CD4-positive, alpha-beta memory T cell (primary cell): ENCODE measurements around the gene DENND5B. TPM values are rescaled to one million over a fixed set of nuclear protein-coding genes. Genes with fewer than 3 reads are reported as not detected.
"Not testable (repeated sequence)": the region's sequence is repeated elsewhere in the genome, so short reads cannot be mapped to it uniquely, and the experiment has no call there.

Experiments
- CTCF ChIA-PET: fragments of 350-600 bp; sonication (Branson Sonifier 250); formaldehyde crosslinking; loops from one replicate; lab custom pipeline; 2021; ENCODE audit warnings: inconsistent platforms; ENCODE audit not compliant: partially characterized antibody; lab: Charles Lee
- POLR2A ChIA-PET: fragments of 350-600 bp; sonication (Branson Sonifier 250); formaldehyde crosslinking; loops from one replicate; lab custom pipeline; 2021; ENCODE audit not compliant: partially characterized antibody; lab: Charles Lee
- DNase-seq, 5 donors: peaks; one replicate each; pipeline versions ENCODE4 v3.0.0 to v3.0.0-alpha.2; 2020 to 2022; ENCODE audit warnings: mixed read lengths in 1 of 5
- H3K27ac ChIP-seq: one replicate; pipeline ENCODE4 v1.7.0; 2013; ENCODE audit warnings: low read depth, low read length
- H3K27me3 ChIP-seq: 2 replicates; pipeline ENCODE4 v1.7.0; 2013; ENCODE audit warnings: mild to moderate bottlenecking, low read length, moderate library complexity; ENCODE audit not compliant: insufficient read depth
- H3K36me3 ChIP-seq: 2 replicates; pipeline ENCODE4 v1.7.0; 2013; ENCODE audit warnings: mild to moderate bottlenecking, low read length, moderate library complexity; ENCODE audit not compliant: insufficient read depth
- H3K4me1 ChIP-seq: 2 replicates; pipeline ENCODE4 v1.7.0; 2013; ENCODE audit warnings: mild to moderate bottlenecking, low read length, moderate library complexity; ENCODE audit not compliant: insufficient read depth
- H3K4me3 ChIP-seq, 2 donors: one replicate each; pipeline ENCODE4 v1.7.0; 2013; ENCODE audit warnings: low read length in 2 of 2, mild to moderate bottlenecking in 1 of 2
- H3K9me3 ChIP-seq, 2 donors: one replicate each; pipeline ENCODE4 v1.7.0; 2013; ENCODE audit warnings: low read length in 2 of 2, control low read depth in 1 of 2; ENCODE audit not compliant: control insufficient read depth in 1 of 2
- H3K27ac Mint-ChIP-seq, 7 donors: one replicate each; pipeline ENCODE4 v1.8.0; 2020 to 2021; ENCODE audit warnings: mixed read lengths in 7 of 7, mild to moderate bottlenecking in 6 of 7, inconsistent platforms in 3 of 7, moderate library complexity in 3 of 7
- H3K27me3 Mint-ChIP-seq, 2 donors: one replicate each; pipeline ENCODE4 v1.8.0; 2020 to 2021; ENCODE audit warnings: mixed read lengths in 2 of 2
- H3K36me3 Mint-ChIP-seq, 2 donors: one replicate each; pipeline ENCODE4 v1.8.0; 2020 to 2021; ENCODE audit warnings: mixed read lengths in 2 of 2, inconsistent platforms in 1 of 2, mild to moderate bottlenecking in 1 of 2
- H3K4me1 Mint-ChIP-seq, 4 donors: one replicate each; pipeline ENCODE4 v1.8.0; 2020 to 2021; ENCODE audit warnings: mixed read lengths in 4 of 4, mild to moderate bottlenecking in 1 of 4
- H3K4me3 Mint-ChIP-seq, 8 donors: one replicate each; pipeline ENCODE4 v1.8.0; 2020 to 2021; ENCODE audit warnings: mixed read lengths in 8 of 8, mild to moderate bottlenecking in 7 of 8, moderate library complexity in 6 of 8, inconsistent platforms in 3 of 8
- H3K9me3 Mint-ChIP-seq, 8 donors: one replicate each; pipeline ENCODE4 v1.8.0; 2020 to 2021; ENCODE audit warnings: mixed read lengths in 8 of 8, mild to moderate bottlenecking in 5 of 8, inconsistent platforms in 3 of 8, moderate library complexity in 1 of 8
- intact Hi-C: fragments of 100-400 bp; cut with micrococcal nuclease; formaldehyde crosslinking; loops from one replicate; pipeline ENCODE4 v1.15.1; 2023
- polyA plus RNA-seq, 2 donors: library from polyadenylated mRNA; unstranded; fragments of 300-500 nt; fragmentation: Illumina TruSeq; gene quantifications; one replicate each; pipeline ENCODE4 v1.2.3, GENCODE V29; 2021
- total RNA-seq, 2 experiments: library from RNA; stranded (reverse); gene quantifications; one replicate each; pipeline ENCODE4 v1.2.3, GENCODE V29; 2021

DENND5B gene
- total and polyA plus RNA-seq, 4 experiments from 2014 or later = 0.60 TPM; not detected in 3

DNA sequence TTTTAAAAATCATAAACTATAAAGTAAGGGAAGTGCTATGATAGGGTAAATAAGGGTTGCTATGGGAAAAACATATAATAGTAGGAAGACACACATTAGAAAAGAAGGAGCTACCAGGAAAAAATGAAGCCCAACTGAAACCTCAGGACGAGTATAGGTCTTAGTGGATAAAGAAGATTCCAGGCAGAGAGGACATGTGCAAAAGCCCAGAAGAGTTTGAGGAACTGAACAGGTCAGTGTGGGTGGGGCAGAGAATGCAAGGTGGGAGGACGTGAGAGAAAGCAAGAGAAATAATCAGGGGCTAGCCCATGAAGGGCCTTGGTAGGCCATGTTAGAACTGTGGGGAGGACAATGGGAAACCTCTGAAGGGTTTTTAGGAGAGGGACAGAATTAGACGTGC is 109.5 kb downstream of the DENND5B start:
- peaks cover 0 to 5% (median 0%) of the 10 kb centered on the region in 8 donors for H3K9me3 Mint-ChIP-seq
- peak overlapping the region in 1 of 8 donors; percentile 43 for H3K4me3 Mint-ChIP-seq
- H3K36me3 Mint-ChIP-seq = no peaks in the 10 kb centered on the region
- Histone ChIP-seq H3K27ac (no peak overlapping the region), H3K36me3 (no peaks in the 10 kb centered on the region), H3K9me3 (no peaks in the 10 kb centered on the region), H3K27me3 (no peaks in the 10 kb centered on the region), H3K4me1 (no peaks in the 10 kb centered on the region), H3K4me3 (no peak overlapping the region)
- ChIA-PET POLR2A (no interaction called here), CTCF (interaction anchor here (1.0 kb wide), 1 partner anchor 76 kb away, joined by 3 read pairs; no protein-coding TSS in a partner anchor)
- no peak for DNase-seq
- intact Hi-C loops = no loop called here
- H3K27ac Mint-ChIP-seq = no peak overlapping the region
- peaks cover 0 to 1% (median 0%) of the 10 kb centered on the region in 4 donors for H3K4me1 Mint-ChIP-seq
- peaks cover 0 to 4% of the 10 kb centered on the region in 2 donors for H3K27me3 Mint-ChIP-seq

DNA sequence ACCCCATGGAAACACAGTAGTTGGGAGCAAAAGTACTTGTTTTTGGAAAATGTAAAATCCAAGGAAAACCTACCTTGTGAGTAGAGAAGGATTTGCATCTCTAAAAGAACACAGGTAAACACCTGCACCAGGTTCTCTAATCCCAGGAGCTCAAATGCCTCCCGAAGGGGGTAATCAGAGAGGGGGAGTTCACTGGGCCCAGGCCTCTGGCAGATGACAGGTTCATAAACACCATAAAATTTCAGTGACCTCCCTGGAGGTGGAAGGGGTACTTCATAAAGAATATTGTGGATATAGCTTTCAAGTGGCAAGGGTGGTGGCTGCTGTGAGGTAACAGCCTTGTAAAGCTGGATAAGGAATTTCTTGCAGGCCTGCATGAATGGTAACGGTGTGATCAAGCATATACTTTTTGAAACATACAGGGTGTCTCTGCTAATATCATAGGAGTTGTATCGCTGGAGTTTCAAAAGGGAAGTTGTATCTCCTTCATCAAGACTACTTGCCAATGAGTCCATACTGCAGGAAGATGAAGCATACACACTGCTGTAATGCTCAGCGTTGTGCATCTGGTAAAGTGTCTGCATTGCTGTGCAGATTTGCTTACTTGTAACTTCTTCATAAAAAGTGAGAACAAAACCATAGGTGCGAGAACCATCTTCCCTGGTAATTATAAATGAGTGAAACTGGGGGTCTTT is 111.3 kb downstream of the DENND5B start:
- peaks cover 0 to 1% (median 0%) of the 10 kb centered on the region in 4 donors for H3K4me1 Mint-ChIP-seq
- Histone ChIP-seq H3K27me3 (no peaks in the 10 kb centered on the region), H3K4me1 (no peaks in the 10 kb centered on the region), H3K27ac (no peak overlapping the region), H3K36me3 (no peaks in the 10 kb centered on the region), H3K9me3 (no peaks in the 10 kb centered on the region), H3K4me3 (no peak overlapping the region)
- H3K4me3 Mint-ChIP-seq = no peak overlapping the region
- H3K36me3 Mint-ChIP-seq = no peaks in the 10 kb centered on the region
- POLR2A ChIA-PET = no interaction called here
- DNase-seq = no peak
- H3K27ac Mint-ChIP-seq = no peak overlapping the region
- CTCF ChIA-PET = no interaction called here
- H3K27me3 Mint-ChIP-seq = peaks cover 0 to 5% of the 10 kb centered on the region in 2 donors
- H3K9me3 Mint-ChIP-seq = peaks cover 0 to 3% (median 0%) of the 10 kb centered on the region in 8 donors
- intact Hi-C loops = no loop called here

DNA sequence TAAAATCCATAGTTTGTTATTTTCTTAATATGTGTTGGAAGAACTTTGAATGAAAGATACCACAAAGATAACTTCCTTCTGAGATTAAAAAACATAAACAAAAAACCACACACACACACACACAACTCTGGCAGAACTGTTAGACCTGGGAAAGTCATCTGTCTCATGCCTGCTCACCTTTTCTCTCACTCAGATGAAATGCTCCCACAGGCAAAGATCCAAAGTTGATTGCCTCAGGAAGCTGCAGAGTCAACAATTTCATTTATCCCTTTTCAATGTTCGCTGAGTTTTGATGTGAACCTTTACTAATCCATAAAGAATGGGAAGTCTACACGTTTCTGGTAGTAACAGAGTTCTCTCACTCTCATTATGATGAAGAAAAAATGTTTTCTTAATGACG is 112.0 kb downstream of the DENND5B start:
- Histone ChIP-seq H3K9me3 (no peaks in the 10 kb centered on the region), H3K27ac (no peak overlapping the region), H3K36me3 (no peaks in the 10 kb centered on the region), H3K27me3 (no peaks in the 10 kb centered on the region), H3K4me1 (no peaks in the 10 kb centered on the region), H3K4me3 (no peak overlapping the region)
- CTCF ChIA-PET = no interaction called here
- DNase-seq = no peak
- Mint-ChIP-seq H3K4me1 (peaks cover 0 to 1% (median 0%) of the 10 kb centered on the region in 4 donors), H3K27me3 (peaks cover 0 to 5% of the 10 kb centered on the region in 2 donors), H3K9me3 (no peaks in the 10 kb centered on the region), H3K27ac (no peak overlapping the region), H3K4me3 (no peak overlapping the region), H3K36me3 (no peaks in the 10 kb centered on the region)
- intact Hi-C loops = no loop called here
- POLR2A ChIA-PET = no interaction called here

DNA sequence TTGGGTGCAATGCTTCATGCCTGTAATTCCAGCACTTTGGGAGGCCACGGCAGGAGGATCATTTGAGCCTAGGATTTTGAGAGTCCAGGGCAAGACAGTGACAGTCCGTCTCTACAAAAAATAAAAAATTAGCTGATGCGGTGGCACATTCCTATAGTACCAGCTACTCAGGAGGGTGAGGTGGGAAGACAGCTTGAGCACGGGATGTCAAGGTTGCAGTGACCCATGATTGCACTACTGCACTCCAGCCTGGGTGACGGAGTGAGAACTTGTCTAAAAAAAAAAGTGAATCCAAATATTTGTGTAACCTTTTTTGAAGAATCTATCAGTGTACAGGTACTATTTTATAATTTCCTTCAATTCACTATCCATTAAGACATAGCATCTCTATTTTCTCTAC is 112.5 kb downstream of the DENND5B start:
- POLR2A ChIA-PET = no interaction called here
- H3K4me3 ChIP-seq = no peak overlapping the region
- H3K27me3 ChIP-seq = no peaks in the 10 kb centered on the region
- Mint-ChIP-seq H3K4me1 (peaks cover 0 to 1% (median 0%) of the 10 kb centered on the region in 4 donors), H3K9me3 (no peaks in the 10 kb centered on the region), H3K4me3 (no peak overlapping the region), H3K36me3 (no peaks in the 10 kb centered on the region), H3K27me3 (peaks cover 2 to 5% of the 10 kb centered on the region in 2 donors), H3K27ac (peak overlapping the region in 1 of 7 donors; percentile 23)
- no peaks in the 10 kb centered on the region for H3K36me3 ChIP-seq
- no peaks in the 10 kb centered on the region for H3K9me3 ChIP-seq
- no peaks in the 10 kb centered on the region for H3K4me1 ChIP-seq
- intact Hi-C loops = no loop called here
- H3K27ac ChIP-seq = no peak overlapping the region
- CTCF ChIA-PET = no interaction called here
- no peak for DNase-seq

DNA sequence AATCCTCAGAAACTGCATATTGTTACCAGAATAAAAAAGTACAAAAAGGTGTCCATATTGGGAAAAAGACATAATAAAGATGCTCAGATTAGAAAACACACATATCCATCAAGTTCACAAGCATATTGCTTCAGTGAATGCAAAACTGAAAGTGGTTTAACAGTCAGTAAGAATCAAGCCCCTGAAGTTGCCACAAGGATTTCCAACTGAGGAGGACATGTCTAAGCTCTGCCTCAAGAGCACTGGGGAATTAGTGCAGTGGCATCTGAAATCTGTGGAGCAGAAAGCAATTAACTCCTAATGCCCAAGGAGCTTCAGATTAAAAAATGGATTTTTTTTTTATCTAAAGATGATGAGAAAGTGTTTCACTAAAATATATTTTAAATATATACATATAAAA is 113.2 kb downstream of the DENND5B start:
- Histone ChIP-seq H3K9me3 (no peaks in the 10 kb centered on the region), H3K27ac (no peak overlapping the region), H3K4me3 (no peak overlapping the region), H3K4me1 (no peaks in the 10 kb centered on the region), H3K27me3 (no peaks in the 10 kb centered on the region), H3K36me3 (no peaks in the 10 kb centered on the region)
- H3K27ac Mint-ChIP-seq = no peak overlapping the region
- no peak overlapping the region for H3K4me3 Mint-ChIP-seq
- peaks cover 0 to 1% (median 0%) of the 10 kb centered on the region in 4 donors for H3K4me1 Mint-ChIP-seq
- no peaks in the 10 kb centered on the region for H3K9me3 Mint-ChIP-seq
- ChIA-PET POLR2A (no interaction called here), CTCF (no interaction called here)
- no peaks in the 10 kb centered on the region for H3K36me3 Mint-ChIP-seq
- intact Hi-C loops = no loop called here
- H3K27me3 Mint-ChIP-seq = peaks cover 3 to 5% of the 10 kb centered on the region in 2 donors
- no peak for DNase-seq

DNA sequence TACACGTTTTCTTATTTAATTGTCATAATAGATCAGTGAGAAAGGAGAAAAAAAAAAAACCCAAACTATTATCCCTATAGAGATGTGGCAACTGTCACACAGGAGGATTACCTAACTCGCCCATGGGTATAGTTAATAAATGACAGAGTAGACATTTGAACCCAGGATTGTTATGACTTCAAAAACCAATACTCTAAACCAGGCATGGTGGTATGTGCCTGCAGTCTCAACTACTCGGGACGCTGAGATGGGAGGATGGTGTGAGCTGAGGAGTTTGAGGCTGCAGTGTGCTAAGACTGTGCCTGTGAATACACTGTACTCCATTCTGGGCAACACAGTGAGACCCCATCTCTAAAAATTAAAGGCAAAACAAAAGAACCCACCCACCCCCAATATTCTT is 114.5 kb downstream of the DENND5B start:
- intact Hi-C loops = no loop called here
- no peaks in the 10 kb centered on the region for H3K36me3 ChIP-seq
- no peak for DNase-seq
- no peaks in the 10 kb centered on the region for H3K9me3 ChIP-seq
- no peaks in the 10 kb centered on the region for H3K27me3 ChIP-seq
- H3K4me1 ChIP-seq = no peaks in the 10 kb centered on the region
- Mint-ChIP-seq H3K27me3 (peaks cover 3 to 4% of the 10 kb centered on the region in 2 donors), H3K36me3 (no peaks in the 10 kb centered on the region), H3K27ac (no peak overlapping the region), H3K4me3 (no peak overlapping the region), H3K4me1 (peaks cover 0 to 1% (median 0%) of the 10 kb centered on the region in 4 donors), H3K9me3 (no peaks in the 10 kb centered on the region)
- CTCF ChIA-PET = no interaction called here
- POLR2A ChIA-PET = no interaction called here
- no peak overlapping the region for H3K4me3 ChIP-seq
- H3K27ac ChIP-seq = no peak overlapping the region

DNA sequence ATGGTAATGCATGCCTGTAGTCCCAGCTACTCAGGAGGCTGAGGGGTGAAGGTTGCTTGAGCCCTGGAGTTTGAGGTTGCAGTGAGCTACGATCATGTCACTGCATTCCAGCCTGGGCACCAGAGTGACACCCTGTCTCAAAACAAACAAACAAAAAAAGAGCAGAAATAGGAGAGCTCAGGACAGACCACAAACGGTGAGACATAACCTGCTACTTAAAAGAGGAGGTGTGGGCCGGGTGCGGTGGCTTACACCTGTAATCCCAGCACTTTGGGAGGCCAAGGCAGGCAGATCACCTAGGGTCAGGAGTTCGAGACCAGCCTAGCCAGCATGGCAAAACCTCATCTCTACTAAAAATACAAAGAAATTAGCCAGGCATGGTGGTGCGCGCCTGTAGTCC is 115.3 kb downstream of the DENND5B start:
- POLR2A ChIA-PET, H3K9me3 ChIP-seq, H3K27me3 Mint-ChIP-seq, H3K4me1 ChIP-seq, H3K4me3 ChIP-seq, H3K27ac ChIP-seq, H3K36me3 Mint-ChIP-seq, intact Hi-C loops, H3K4me3 Mint-ChIP-seq, H3K27ac Mint-ChIP-seq, DNase-seq, H3K27me3 ChIP-seq, H3K36me3 ChIP-seq, H3K4me1 Mint-ChIP-seq, CTCF ChIA-PET, H3K9me3 Mint-ChIP-seq: not testable (repeated sequence)
